CD4-positive, alpha-beta memory T cell (primary cell): ENCODE data around the gene WNK3. TPM values are rescaled to one million over a fixed set of nuclear protein-coding genes. Genes with fewer than 3 reads are reported as not detected.
A peak's percentile ranks its signal among the peaks of the same experiment; 100 is the strongest.

Source experiments
- CTCF ChIA-PET: fragments of 350-600 bp; sonication (Branson Sonifier 250); formaldehyde crosslinking; loops from one replicate; lab custom pipeline; 2021; ENCODE audit warnings: inconsistent platforms; ENCODE audit not compliant: partially characterized antibody; lab: Charles Lee
- POLR2A ChIA-PET: fragments of 350-600 bp; sonication (Branson Sonifier 250); formaldehyde crosslinking; loops from one replicate; lab custom pipeline; 2021; ENCODE audit not compliant: partially characterized antibody; lab: Charles Lee
- DNase-seq, 5 donors: peaks; one replicate each; pipeline versions ENCODE4 v3.0.0 to v3.0.0-alpha.2; 2020 to 2022; ENCODE audit warnings: mixed read lengths in 1 of 5
- H3K27ac ChIP-seq: one replicate; pipeline ENCODE4 v1.7.0; 2013; ENCODE audit warnings: low read depth, low read length
- H3K27me3 ChIP-seq: 2 replicates; pipeline ENCODE4 v1.7.0; 2013; ENCODE audit warnings: mild to moderate bottlenecking, low read length, moderate library complexity; ENCODE audit not compliant: insufficient read depth
- H3K36me3 ChIP-seq: 2 replicates; pipeline ENCODE4 v1.7.0; 2013; ENCODE audit warnings: mild to moderate bottlenecking, low read length, moderate library complexity; ENCODE audit not compliant: insufficient read depth
- H3K4me1 ChIP-seq: 2 replicates; pipeline ENCODE4 v1.7.0; 2013; ENCODE audit warnings: mild to moderate bottlenecking, low read length, moderate library complexity; ENCODE audit not compliant: insufficient read depth
- H3K4me3 ChIP-seq, 2 donors: one replicate each; pipeline ENCODE4 v1.7.0; 2013; ENCODE audit warnings: low read length in 2 of 2, mild to moderate bottlenecking in 1 of 2
- H3K9me3 ChIP-seq, 2 donors: one replicate each; pipeline ENCODE4 v1.7.0; 2013; ENCODE audit warnings: low read length in 2 of 2, control low read depth in 1 of 2; ENCODE audit not compliant: control insufficient read depth in 1 of 2
- H3K27ac Mint-ChIP-seq, 7 donors: one replicate each; pipeline ENCODE4 v1.8.0; 2020 to 2021; ENCODE audit warnings: mixed read lengths in 7 of 7, mild to moderate bottlenecking in 6 of 7, inconsistent platforms in 3 of 7, moderate library complexity in 3 of 7
- H3K27me3 Mint-ChIP-seq, 2 donors: one replicate each; pipeline ENCODE4 v1.8.0; 2020 to 2021; ENCODE audit warnings: mixed read lengths in 2 of 2
- H3K36me3 Mint-ChIP-seq, 2 donors: one replicate each; pipeline ENCODE4 v1.8.0; 2020 to 2021; ENCODE audit warnings: mixed read lengths in 2 of 2, inconsistent platforms in 1 of 2, mild to moderate bottlenecking in 1 of 2
- H3K4me1 Mint-ChIP-seq, 4 donors: one replicate each; pipeline ENCODE4 v1.8.0; 2020 to 2021; ENCODE audit warnings: mixed read lengths in 4 of 4, mild to moderate bottlenecking in 1 of 4
- H3K4me3 Mint-ChIP-seq, 8 donors: one replicate each; pipeline ENCODE4 v1.8.0; 2020 to 2021; ENCODE audit warnings: mixed read lengths in 8 of 8, mild to moderate bottlenecking in 7 of 8, moderate library complexity in 6 of 8, inconsistent platforms in 3 of 8
- H3K9me3 Mint-ChIP-seq, 8 donors: one replicate each; pipeline ENCODE4 v1.8.0; 2020 to 2021; ENCODE audit warnings: mixed read lengths in 8 of 8, mild to moderate bottlenecking in 5 of 8, inconsistent platforms in 3 of 8, moderate library complexity in 1 of 8
- intact Hi-C: fragments of 100-400 bp; cut with micrococcal nuclease; formaldehyde crosslinking; loops from one replicate; pipeline ENCODE4 v1.15.1; 2023
- polyA plus RNA-seq, 2 donors: library from polyadenylated mRNA; unstranded; fragments of 300-500 nt; fragmentation: Illumina TruSeq; gene quantifications; one replicate each; pipeline ENCODE4 v1.2.3, GENCODE V29; 2021
- total RNA-seq, 2 experiments: library from RNA; stranded (reverse); gene quantifications; one replicate each; pipeline ENCODE4 v1.2.3, GENCODE V29; 2021

Gene WNK3
- total and polyA plus RNA-seq, 4 experiments from 2014 or later, result 0.13 to 0.81 (median 0.71) TPM

DNA sequence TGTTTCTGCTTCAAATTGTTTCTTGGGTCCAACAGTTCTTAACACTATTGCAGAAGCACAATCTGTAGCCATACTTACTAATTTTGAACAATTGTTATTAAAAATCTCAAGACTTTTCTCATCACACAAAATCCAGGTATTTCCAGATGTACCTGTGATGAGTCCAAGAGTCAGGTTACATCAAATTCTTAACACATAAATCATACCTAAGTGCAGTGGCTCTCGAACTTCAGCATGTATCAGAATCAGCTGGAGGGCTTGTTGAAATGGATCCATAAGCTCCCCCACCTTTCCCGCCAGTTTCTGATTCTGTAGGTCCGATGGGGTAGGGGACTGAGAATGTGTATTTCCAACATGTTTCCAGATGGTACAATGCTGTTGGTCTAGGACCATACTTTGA is 185.4 kb downstream of the WNK3 start:
- H3K36me3 ChIP-seq, result no peaks in the 10 kb centered on the region
- Mint-ChIP-seq H3K27ac (no peak overlapping the region), H3K4me1 (peaks cover 2 to 17% (median 8%) of the 10 kb centered on the region in 4 donors), H3K27me3 (no peaks in the 10 kb centered on the region), H3K9me3 (no peaks in the 10 kb centered on the region), H3K4me3 (no peak overlapping the region), H3K36me3 (peaks cover 12 to 15% of the 10 kb centered on the region in 2 donors)
- intact Hi-C loops, result no loop called here
- POLR2A ChIA-PET, result no interaction called here
- CTCF ChIA-PET, result no interaction called here
- no peaks in the 10 kb centered on the region for H3K4me1 ChIP-seq
- H3K27ac ChIP-seq, result no peak overlapping the region
- no peak overlapping the region for H3K4me3 ChIP-seq
- H3K27me3 ChIP-seq, result no peaks in the 10 kb centered on the region
- H3K9me3 ChIP-seq, result no peaks in the 10 kb centered on the region
- DNase-seq, result no peak

DNA sequence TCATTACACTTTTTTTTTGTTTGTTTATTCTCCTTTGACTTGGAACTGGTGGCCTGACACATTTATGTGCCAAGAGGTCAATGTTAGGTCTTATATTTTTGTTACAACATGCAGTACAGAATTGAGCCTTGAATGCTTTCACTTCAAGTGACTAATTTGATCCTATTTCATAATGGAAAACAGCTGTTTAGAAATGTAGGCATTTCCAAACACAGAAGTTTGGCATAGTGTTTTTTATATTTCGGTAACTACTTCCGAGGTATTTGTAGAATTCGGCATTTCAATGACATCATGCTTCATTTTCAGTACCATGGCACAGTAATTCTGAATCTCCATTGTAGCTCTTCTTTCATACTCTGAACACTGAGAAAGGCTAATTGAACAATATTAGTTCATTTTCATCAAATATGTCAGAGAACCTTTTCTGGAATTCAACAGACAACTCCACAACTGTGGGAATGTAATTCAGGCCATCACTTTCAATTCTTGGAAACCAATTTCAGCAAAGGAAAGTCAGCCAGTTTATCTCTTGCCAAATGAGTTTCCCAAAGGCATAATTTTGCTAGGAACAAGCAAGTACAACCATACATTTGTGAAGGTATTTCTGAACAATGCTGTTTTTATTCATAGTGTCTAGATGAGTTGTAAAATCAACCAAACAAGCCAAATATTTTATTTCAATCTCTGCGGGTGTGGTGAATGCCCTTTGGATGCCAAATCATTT is 186.2 kb downstream of the WNK3 start:
- Mint-ChIP-seq H3K36me3 (peaks cover 5 to 10% of the 10 kb centered on the region in 2 donors), H3K4me1 (peaks cover 0 to 9% (median 2%) of the 10 kb centered on the region in 4 donors), H3K4me3 (no peak overlapping the region), H3K27me3 (no peaks in the 10 kb centered on the region), H3K27ac (no peak overlapping the region), H3K9me3 (no peaks in the 10 kb centered on the region)
- POLR2A ChIA-PET, result no interaction called here
- DNase-seq, result no peak
- CTCF ChIA-PET, result no interaction called here
- Histone ChIP-seq H3K4me1 (no peaks in the 10 kb centered on the region), H3K4me3 (no peak overlapping the region), H3K9me3 (no peaks in the 10 kb centered on the region), H3K27ac (no peak overlapping the region), H3K36me3 (no peaks in the 10 kb centered on the region), H3K27me3 (no peaks in the 10 kb centered on the region)
- intact Hi-C loops, result no loop called here

- Mint-ChIP-seq H3K4me3 (no peak overlapping the region), H3K27me3 (no peaks in the 10 kb centered on the region), H3K36me3 (peaks cover 5 to 8% of the 10 kb centered on the region in 2 donors), H3K9me3 (no peaks in the 10 kb centered on the region), H3K27ac (peak overlapping the region in 2 of 7 donors; percentile 51 to 68), H3K4me1 (peaks cover 0 to 9% (median 1%) of the 10 kb centered on the region in 4 donors)
- DNase-seq, result no peak
- Histone ChIP-seq H3K4me1 (no peaks in the 10 kb centered on the region), H3K9me3 (no peaks in the 10 kb centered on the region), H3K36me3 (no peaks in the 10 kb centered on the region), H3K27me3 (no peaks in the 10 kb centered on the region), H3K4me3 (no peak overlapping the region), H3K27ac (no peak overlapping the region)
- ChIA-PET CTCF (interaction anchor here (0.6 kb wide), 1 partner anchor 10 kb away, joined by 3 read pairs; no protein-coding TSS in a partner anchor), POLR2A (no interaction called here)
- intact Hi-C loops, result no loop called here
These were observed 186.8 kb downstream of the WNK3 start for GRCh38 chrX:54171091-54171490.

DNA sequence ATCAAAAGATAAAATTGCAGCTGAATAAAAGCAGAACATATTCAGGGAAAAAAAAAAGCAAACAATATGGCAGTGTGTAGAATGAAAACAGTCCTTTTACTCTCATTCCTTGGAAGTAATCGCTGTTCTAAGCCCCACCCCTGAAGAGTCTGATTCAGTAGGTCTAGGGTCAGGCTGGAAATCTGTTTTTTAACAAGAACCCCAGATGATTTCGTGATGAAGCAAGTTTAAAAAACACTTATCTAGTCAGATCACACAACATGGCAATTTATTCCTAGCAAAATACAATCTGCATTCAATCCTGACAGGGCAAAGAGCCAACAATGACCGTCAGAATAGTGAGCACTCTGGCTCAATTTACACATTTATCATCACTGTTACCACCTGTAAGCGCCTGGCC is 190.9 kb downstream of the WNK3 start:
- no peak overlapping the region for H3K27ac Mint-ChIP-seq

GRCh38 chrX:54157561-54157960 is 200.3 kb downstream of the WNK3 start:
- H3K27me3 ChIP-seq, result no peaks in the 10 kb centered on the region
- peaks cover 20 to 22% of the 10 kb centered on the region in 2 donors for H3K36me3 Mint-ChIP-seq
- ChIA-PET CTCF (no interaction called here), POLR2A (no interaction called here)
- H3K4me3 Mint-ChIP-seq, result no peak overlapping the region
- intact Hi-C loops, result no loop called here
- H3K9me3 Mint-ChIP-seq, result peaks cover 0 to 2% (median 0%) of the 10 kb centered on the region in 8 donors
- no peaks in the 10 kb centered on the region for H3K4me1 Mint-ChIP-seq
- H3K4me3 ChIP-seq, result no peak overlapping the region
- DNase-seq, result no peak
- no peaks in the 10 kb centered on the region for H3K4me1 ChIP-seq
- no peaks in the 10 kb centered on the region for H3K36me3 ChIP-seq
- no peaks in the 10 kb centered on the region for H3K9me3 ChIP-seq
- no peak overlapping the region for H3K27ac ChIP-seq
- no peaks in the 10 kb centered on the region for H3K27me3 Mint-ChIP-seq
- H3K27ac Mint-ChIP-seq, result no peak overlapping the region

More for the DNA sequence above, 190.9 kb downstream of the WNK3 start:
- ChIA-PET CTCF (no interaction called here), POLR2A (no interaction called here)
- intact Hi-C loops, result no loop called here
- Histone ChIP-seq H3K4me3 (no peak overlapping the region), H3K4me1 (no peaks in the 10 kb centered on the region), H3K36me3 (no peaks in the 10 kb centered on the region), H3K27me3 (no peaks in the 10 kb centered on the region), H3K27ac (no peak overlapping the region), H3K9me3 (no peaks in the 10 kb centered on the region)
- no peaks in the 10 kb centered on the region for H3K9me3 Mint-ChIP-seq
- no peak overlapping the region for H3K4me3 Mint-ChIP-seq
- H3K4me1 Mint-ChIP-seq, result peaks cover 0 to 4% (median 0%) of the 10 kb centered on the region in 4 donors
- H3K36me3 Mint-ChIP-seq, result no peaks in the 10 kb centered on the region
- no peaks in the 10 kb centered on the region for H3K27me3 Mint-ChIP-seq
- no peak for DNase-seq

Other genes with a start within 250 kb of the WNK3 start
- 10 to 100 TPM; 17.6 to 21.1 TPM for gene FAM120C, start 174.8 kb downstream of the WNK3 start, total RNA-seq
- gene FAM120C, start 174.8 kb downstream of the WNK3 start, polyA plus RNA-seq, result 1 to 10 TPM; 4.0 to 5.3 TPM
- gene TSR2, start 82.4 kb upstream of the WNK3 start, total RNA-seq, result 10 to 100 TPM; 39.2 to 42.1 TPM
- gene TSR2, start 82.4 kb upstream of the WNK3 start, polyA plus RNA-seq, result 10 to 100 TPM; 65.8 to 78.1 TPM
- under 1 TPM in 1 of 2 experiments, not detected in 1; 0.11 TPM for gene FGD1, start 138.2 kb upstream of the WNK3 start, total RNA-seq
- 1 to 10 TPM in 1 of 2 donors, under 1 TPM in 1; 0.80 to 1.2 TPM for gene FGD1, start 138.2 kb upstream of the WNK3 start, polyA plus RNA-seq
- 10 to 100 TPM; 41.7 to 45.1 TPM for gene GNL3L, start 172.2 kb upstream of the WNK3 start, total RNA-seq
- gene GNL3L, start 172.2 kb upstream of the WNK3 start, polyA plus RNA-seq, result 10 to 100 TPM; 22.8 to 34.7 TPM